Measurements from ENCODE around the gene EPHB1.

DNA sequence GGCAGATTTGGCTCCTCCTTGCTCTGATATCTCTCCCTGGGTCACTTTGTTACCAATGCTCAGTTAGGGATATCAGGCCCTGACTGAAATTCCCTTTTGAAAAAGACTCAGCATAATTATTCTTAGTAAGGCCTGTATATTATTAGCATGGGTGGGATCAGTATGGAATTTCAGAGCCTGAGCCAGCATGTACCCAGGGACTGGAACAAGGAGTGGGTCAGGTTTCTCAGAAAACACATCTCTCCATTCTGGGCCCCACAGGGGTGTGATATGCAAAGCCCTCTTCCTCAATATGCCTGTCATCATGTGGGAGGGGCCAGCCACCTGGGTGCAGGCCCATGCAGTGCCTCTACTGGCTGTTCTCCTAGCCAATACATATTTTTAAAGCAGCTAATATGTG is 423.2 kb downstream of the EPHB1 start:
- TF ChIP-seq, protein P1, sequence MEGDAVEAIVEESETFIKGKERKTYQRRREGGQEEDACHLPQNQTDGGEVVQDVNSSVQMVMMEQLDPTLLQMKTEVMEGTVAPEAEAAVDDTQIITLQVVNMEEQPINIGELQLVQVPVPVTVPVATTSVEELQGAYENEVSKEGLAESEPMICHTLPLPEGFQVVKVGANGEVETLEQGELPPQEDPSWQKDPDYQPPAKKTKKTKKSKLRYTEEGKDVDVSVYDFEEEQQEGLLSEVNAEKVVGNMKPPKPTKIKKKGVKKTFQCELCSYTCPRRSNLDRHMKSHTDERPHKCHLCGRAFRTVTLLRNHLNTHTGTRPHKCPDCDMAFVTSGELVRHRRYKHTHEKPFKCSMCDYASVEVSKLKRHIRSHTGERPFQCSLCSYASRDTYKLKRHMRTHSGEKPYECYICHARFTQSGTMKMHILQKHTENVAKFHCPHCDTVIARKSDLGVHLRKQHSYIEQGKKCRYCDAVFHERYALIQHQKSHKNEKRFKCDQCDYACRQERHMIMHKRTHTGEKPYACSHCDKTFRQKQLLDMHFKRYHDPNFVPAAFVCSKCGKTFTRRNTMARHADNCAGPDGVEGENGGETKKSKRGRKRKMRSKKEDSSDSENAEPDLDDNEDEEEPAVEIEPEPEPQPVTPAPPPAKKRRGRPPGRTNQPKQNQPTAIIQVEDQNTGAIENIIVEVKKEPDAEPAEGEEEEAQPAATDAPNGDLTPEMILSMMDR (IDR thresholded peaks at IDR 0.05 in 4 of 5, conservative IDR thresholded peaks at IDR 0.05 in 1 of 5): peak in 2 of 5 experiments; percentile 29 to 40
- TF ChIP-seq POLR2A (IDR thresholded peaks at IDR 0.05): peak in 1 of 2 donors; percentile 42
